HepG2 (cell line): Measurements from ENCODE around the gene ZCCHC17. TPM values are rescaled to one million over a fixed set of nuclear protein-coding genes. Genes with fewer than 3 reads are reported as not detected.

Source experiments
- EP300 ChIP-seq, 3 experiments: sonication (generic) in 1 of 3; formaldehyde crosslinking in 1 of 3; IDR thresholded peaks; 2 replicates each; pipeline versions ENCODE4 v1.5.1 to v1.6.1; 2011 to 2020; ENCODE audit warnings: low read depth in 2 of 3, low read length in 2 of 3, borderline replicate concordance in 1 of 3, improper control_type of control experiment in 1 of 3, mild to moderate bottlenecking in 1 of 3, missing genetic modification reagents in 1 of 3, moderate library complexity in 1 of 3
- HHEX ChIP-seq: IDR thresholded peaks from 2 replicates; pipeline ENCODE4 v1.6.1; 2016; ENCODE audit warnings: control low read depth
- RNF2 ChIP-seq: fragments of 450-650 bp; conservative IDR thresholded peaks from 2 replicates; pipeline ENCODE4 v1.6.1; 2016; ENCODE audit warnings: low read depth
- TBX2 ChIP-seq: sonication (generic); formaldehyde crosslinking; IDR thresholded peaks from 2 replicates; pipeline ENCODE4 v1.5.0; 2020; ENCODE audit warnings: missing genetic modification reagents, mild to moderate bottlenecking, borderline replicate concordance
- ZNF761 ChIP-seq: sonication (generic); formaldehyde crosslinking; conservative IDR thresholded peaks from 2 replicates; pipeline ENCODE4 v1.4.0; 2020; ENCODE audit warnings: mild to moderate bottlenecking, missing genetic modification reagents
- polyA plus RNA-seq, 8 experiments: library from polyadenylated mRNA; depleted of rRNA in 3 of 8; stranded (reverse) in 7 of 8; unstranded in 1 of 8; fragments of >200 nt; fragmentation: Illumina TruSeq in 4 of 8; extraction: Trizol in 4 of 8; gene quantifications; 2 replicates each; pipeline versions ENCODE4 v1.2.1 to v1.2.3, GENCODE V29; 2011 to 2016; ENCODE audit warnings: low read depth in 4 of 8, missing spikeins in 1 of 8, mixed read lengths in 1 of 8; ENCODE audit not compliant: insufficient read depth in 1 of 8
- total RNA-seq, 5 experiments: library from RNA; depleted of rRNA; stranded (reverse); fragments of >200 nt; fragmentation: Illumina TruSeq; extraction: Trizol; gene quantifications; 2 replicates each; pipeline ENCODE4 v1.2.3, GENCODE V29; 2016; ENCODE audit warnings: low read depth in 1 of 5
- TF ChIP-seq, protein P1 (sequence below): sonication (generic); formaldehyde crosslinking; IDR thresholded peaks from 2 replicates; pipeline ENCODE4 v1.4.0; 2020; ENCODE audit warnings: missing genetic modification reagents
- TF ChIP-seq, protein P2 (sequence below): sonication (generic); formaldehyde crosslinking; IDR thresholded peaks from 2 replicates; pipeline ENCODE4 v1.4.0; 2020; ENCODE audit warnings: missing genetic modification reagents
- TF ChIP-seq, protein P3 (sequence below): sonication (generic); formaldehyde crosslinking; IDR thresholded peaks from 2 replicates; pipeline ENCODE4 v1.8.1; 2023; ENCODE audit warnings: mild to moderate bottlenecking, missing genetic modification reagents
- TF ChIP-seq, protein P4 (sequence below): sonication (generic); formaldehyde crosslinking; IDR thresholded peaks from 2 replicates; pipeline ENCODE4 v1.5.1; 2020; ENCODE audit warnings: mild to moderate bottlenecking, moderate library complexity, missing genetic modification reagents
- TF ChIP-seq, protein P5 (sequence below): sonication (generic); formaldehyde crosslinking; IDR thresholded peaks from 2 replicates; pipeline ENCODE4 v1.5.0; 2020; ENCODE audit warnings: mild to moderate bottlenecking, missing genetic modification reagents
- TF ChIP-seq, protein P6 (sequence below): sonication (generic); formaldehyde crosslinking; conservative IDR thresholded peaks from 2 replicates; pipeline ENCODE4 v1.4.0; 2020; ENCODE audit warnings: mild to moderate bottlenecking, missing genetic modification reagents, moderate library complexity

Gene ZCCHC17
- total and polyA plus RNA-seq, 2 of the 13 experiments (the other 11 are each of a cell fraction or from before 2014, with no cell fraction given): 20.5 to 53.0 TPM

DNA sequence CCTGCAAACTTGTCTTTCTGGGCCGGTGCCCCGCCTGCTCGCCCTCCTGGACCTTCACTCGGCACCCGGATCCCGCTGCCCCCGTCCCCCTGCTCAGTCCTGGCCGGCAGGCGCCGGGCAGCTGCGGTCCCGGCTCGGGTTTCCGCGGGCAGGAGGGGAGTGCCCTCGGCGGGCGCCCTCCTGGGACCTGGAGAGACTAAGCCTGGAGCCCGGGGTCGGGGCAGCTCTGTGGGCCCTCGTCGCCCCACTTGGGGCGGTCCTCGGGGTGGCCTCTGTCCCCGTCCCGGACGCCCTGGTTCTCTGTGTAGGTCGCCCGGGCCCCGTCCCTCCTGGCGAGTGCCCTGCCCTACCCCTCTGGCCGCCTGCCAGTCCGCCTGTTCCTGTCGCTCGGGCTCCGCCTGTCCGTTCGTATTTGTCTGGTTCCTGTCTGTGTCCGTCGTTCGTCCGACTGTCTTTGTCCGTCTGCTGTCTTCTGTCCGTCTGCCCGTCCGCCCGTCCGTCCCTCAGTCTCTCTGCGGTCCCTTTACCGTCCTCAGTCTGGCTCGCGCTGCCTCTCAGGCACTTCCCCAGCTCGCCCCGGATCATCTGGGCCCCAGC is 116.7 kb downstream of the ZCCHC17 start (continued):
- TF ChIP-seq TBX2 (peak; percentile 49; the same call in 1 of the 2 replicates), ZNF761 (CRISPR knock-in tag) (no peak), RNF2 (no peak), HHEX (CRISPR knock-in tag) (no peak), EP300 (IDR thresholded peaks at IDR 0.05; ENCODE audit: low read depth in 2 of 2, low read length in 2 of 2) (no peak), EP300 (CRISPR knock-in tag; IDR thresholded peaks at IDR 0.05; ENCODE audit: borderline replicate concordance) (no peak)
- TF ChIP-seq, protein P1, sequence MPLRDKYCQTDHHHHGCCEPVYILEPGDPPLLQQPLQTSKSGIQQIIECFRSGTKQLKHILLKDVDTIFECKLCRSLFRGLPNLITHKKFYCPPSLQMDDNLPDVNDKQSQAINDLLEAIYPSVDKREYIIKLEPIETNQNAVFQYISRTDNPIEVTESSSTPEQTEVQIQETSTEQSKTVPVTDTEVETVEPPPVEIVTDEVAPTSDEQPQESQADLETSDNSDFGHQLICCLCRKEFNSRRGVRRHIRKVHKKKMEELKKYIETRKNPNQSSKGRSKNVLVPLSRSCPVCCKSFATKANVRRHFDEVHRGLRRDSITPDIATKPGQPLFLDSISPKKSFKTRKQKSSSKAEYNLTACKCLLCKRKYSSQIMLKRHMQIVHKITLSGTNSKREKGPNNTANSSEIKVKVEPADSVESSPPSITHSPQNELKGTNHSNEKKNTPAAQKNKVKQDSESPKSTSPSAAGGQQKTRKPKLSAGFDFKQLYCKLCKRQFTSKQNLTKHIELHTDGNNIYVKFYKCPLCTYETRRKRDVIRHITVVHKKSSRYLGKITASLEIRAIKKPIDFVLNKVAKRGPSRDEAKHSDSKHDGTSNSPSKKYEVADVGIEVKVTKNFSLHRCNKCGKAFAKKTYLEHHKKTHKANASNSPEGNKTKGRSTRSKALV (CRISPR knock-in tag): 0 out of 2 replicates have a peak, but pooled peaks have one; percentile 20
- TF ChIP-seq, protein P2, sequence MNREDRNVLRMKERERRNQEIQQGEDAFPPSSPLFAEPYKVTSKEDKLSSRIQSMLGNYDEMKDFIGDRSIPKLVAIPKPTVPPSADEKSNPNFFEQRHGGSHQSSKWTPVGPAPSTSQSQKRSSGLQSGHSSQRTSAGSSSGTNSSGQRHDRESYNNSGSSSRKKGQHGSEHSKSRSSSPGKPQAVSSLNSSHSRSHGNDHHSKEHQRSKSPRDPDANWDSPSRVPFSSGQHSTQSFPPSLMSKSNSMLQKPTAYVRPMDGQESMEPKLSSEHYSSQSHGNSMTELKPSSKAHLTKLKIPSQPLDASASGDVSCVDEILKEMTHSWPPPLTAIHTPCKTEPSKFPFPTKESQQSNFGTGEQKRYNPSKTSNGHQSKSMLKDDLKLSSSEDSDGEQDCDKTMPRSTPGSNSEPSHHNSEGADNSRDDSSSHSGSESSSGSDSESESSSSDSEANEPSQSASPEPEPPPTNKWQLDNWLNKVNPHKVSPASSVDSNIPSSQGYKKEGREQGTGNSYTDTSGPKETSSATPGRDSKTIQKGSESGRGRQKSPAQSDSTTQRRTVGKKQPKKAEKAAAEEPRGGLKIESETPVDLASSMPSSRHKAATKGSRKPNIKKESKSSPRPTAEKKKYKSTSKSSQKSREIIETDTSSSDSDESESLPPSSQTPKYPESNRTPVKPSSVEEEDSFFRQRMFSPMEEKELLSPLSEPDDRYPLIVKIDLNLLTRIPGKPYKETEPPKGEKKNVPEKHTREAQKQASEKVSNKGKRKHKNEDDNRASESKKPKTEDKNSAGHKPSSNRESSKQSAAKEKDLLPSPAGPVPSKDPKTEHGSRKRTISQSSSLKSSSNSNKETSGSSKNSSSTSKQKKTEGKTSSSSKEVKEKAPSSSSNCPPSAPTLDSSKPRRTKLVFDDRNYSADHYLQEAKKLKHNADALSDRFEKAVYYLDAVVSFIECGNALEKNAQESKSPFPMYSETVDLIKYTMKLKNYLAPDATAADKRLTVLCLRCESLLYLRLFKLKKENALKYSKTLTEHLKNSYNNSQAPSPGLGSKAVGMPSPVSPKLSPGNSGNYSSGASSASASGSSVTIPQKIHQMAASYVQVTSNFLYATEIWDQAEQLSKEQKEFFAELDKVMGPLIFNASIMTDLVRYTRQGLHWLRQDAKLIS (CRISPR knock-in tag): no peak
- TF ChIP-seq, protein P3, sequence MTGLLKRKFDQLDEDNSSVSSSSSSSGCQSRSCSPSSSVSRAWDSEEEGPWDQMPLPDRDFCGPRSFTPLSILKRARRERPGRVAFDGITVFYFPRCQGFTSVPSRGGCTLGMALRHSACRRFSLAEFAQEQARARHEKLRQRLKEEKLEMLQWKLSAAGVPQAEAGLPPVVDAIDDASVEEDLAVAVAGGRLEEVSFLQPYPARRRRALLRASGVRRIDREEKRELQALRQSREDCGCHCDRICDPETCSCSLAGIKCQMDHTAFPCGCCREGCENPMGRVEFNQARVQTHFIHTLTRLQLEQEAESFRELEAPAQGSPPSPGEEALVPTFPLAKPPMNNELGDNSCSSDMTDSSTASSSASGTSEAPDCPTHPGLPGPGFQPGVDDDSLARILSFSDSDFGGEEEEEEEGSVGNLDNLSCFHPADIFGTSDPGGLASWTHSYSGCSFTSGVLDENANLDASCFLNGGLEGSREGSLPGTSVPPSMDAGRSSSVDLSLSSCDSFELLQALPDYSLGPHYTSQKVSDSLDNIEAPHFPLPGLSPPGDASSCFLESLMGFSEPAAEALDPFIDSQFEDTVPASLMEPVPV: peak; percentile 93; the same call in 1 of the 2 replicates
- TF ChIP-seq, protein P4, sequence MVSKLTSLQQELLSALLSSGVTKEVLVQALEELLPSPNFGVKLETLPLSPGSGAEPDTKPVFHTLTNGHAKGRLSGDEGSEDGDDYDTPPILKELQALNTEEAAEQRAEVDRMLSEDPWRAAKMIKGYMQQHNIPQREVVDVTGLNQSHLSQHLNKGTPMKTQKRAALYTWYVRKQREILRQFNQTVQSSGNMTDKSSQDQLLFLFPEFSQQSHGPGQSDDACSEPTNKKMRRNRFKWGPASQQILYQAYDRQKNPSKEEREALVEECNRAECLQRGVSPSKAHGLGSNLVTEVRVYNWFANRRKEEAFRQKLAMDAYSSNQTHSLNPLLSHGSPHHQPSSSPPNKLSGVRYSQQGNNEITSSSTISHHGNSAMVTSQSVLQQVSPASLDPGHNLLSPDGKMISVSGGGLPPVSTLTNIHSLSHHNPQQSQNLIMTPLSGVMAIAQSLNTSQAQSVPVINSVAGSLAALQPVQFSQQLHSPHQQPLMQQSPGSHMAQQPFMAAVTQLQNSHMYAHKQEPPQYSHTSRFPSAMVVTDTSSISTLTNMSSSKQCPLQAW: peak; percentile 41
- TF ChIP-seq, protein P5, sequence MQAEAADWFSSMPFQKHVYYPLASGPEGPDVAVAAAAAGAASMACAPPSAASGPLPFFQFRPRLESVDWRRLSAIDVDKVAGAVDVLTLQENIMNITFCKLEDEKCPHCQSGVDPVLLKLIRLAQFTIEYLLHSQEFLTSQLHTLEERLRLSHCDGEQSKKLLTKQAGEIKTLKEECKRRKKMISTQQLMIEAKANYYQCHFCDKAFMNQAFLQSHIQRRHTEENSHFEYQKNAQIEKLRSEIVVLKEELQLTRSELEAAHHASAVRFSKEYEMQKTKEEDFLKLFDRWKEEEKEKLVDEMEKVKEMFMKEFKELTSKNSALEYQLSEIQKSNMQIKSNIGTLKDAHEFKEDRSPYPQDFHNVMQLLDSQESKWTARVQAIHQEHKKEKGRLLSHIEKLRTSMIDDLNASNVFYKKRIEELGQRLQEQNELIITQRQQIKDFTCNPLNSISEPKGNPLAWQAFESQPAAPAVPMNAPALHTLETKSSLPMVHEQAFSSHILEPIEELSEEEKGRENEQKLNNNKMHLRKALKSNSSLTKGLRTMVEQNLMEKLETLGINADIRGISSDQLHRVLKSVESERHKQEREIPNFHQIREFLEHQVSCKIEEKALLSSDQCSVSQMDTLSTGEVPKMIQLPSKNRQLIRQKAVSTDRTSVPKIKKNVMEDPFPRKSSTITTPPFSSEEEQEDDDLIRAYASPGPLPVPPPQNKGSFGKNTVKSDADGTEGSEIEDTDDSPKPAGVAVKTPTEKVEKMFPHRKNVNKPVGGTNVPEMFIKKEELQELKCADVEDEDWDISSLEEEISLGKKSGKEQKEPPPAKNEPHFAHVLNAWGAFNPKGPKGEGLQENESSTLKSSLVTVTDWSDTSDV (CRISPR knock-in tag): no peak
- TF ChIP-seq, protein P6, sequence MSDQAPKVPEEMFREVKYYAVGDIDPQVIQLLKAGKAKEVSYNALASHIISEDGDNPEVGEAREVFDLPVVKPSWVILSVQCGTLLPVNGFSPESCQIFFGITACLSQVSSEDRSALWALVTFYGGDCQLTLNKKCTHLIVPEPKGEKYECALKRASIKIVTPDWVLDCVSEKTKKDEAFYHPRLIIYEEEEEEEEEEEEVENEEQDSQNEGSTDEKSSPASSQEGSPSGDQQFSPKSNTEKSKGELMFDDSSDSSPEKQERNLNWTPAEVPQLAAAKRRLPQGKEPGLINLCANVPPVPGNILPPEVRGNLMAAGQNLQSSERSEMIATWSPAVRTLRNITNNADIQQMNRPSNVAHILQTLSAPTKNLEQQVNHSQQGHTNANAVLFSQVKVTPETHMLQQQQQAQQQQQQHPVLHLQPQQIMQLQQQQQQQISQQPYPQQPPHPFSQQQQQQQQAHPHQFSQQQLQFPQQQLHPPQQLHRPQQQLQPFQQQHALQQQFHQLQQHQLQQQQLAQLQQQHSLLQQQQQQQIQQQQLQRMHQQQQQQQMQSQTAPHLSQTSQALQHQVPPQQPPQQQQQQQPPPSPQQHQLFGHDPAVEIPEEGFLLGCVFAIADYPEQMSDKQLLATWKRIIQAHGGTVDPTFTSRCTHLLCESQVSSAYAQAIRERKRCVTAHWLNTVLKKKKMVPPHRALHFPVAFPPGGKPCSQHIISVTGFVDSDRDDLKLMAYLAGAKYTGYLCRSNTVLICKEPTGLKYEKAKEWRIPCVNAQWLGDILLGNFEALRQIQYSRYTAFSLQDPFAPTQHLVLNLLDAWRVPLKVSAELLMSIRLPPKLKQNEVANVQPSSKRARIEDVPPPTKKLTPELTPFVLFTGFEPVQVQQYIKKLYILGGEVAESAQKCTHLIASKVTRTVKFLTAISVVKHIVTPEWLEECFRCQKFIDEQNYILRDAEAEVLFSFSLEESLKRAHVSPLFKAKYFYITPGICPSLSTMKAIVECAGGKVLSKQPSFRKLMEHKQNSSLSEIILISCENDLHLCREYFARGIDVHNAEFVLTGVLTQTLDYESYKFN (CRISPR knock-in tag): no peak
